SK-N-SH (cell line): ENCODE measurements around the gene SLX4IP. TPM values are rescaled to one million over a fixed set of nuclear protein-coding genes. Genes with fewer than 3 reads are reported as not detected.

Experiments used
- CTCF ChIA-PET: fragments of 300-600, 350-600 bp; formaldehyde crosslinking; extraction: SDS; loops from one replicate; lab custom pipeline; 2021; lab: Yijun Ruan, JAX
- POLR2A ChIA-PET: fragments of 350-600 bp; sonication (Branson Sonifier 250); formaldehyde crosslinking; extraction: SDS; loops from one replicate; lab custom pipeline; 2020; ENCODE audit warnings: antibody characterized with exemption, inconsistent platforms; lab: Yijun Ruan, JAX
- DNase-seq: peaks from one replicate; pipeline ENCODE4 v3.0.0; 2012
- H2AFZ ChIP-seq: fragments of 200-600 bp; sonication (generic); 2 replicates; pipeline ENCODE4 v1.8.1; 2016; ENCODE audit warnings: antibody characterized with exemption, mild to moderate bottlenecking, low read depth
- H3F3A ChIP-seq: fragments of 200-600 bp; sonication (generic); replicated peaks from 2 replicates; pipeline ENCODE3; 2016; ENCODE audit warnings: antibody characterized with exemption, mild to moderate bottlenecking; ENCODE audit not compliant: insufficient read depth
- H3K27ac ChIP-seq, 2 experiments: fragments of 200-500 bp in 1 of 2; fragments of 200-600 bp in 1 of 2; sonication (Bioruptor generic) in 1 of 2; sonication (generic), shearing (Covaris generic) in 1 of 2; 2 replicates each; pipeline versions ENCODE4 v1.5.1 to v1.6.1; 2014 to 2016; ENCODE audit warnings: low read depth in 2 of 2, inconsistent platforms in 1 of 2, low read length in 1 of 2, mild to moderate bottlenecking in 1 of 2, mixed read lengths in 1 of 2
- H3K27me3 ChIP-seq: fragments of 200-600 bp; sonication (generic), shearing (Covaris generic); 2 replicates; pipeline ENCODE4 v1.6.1; 2016; ENCODE audit warnings: mixed run types; ENCODE audit not compliant: insufficient read depth
- H3K36me3 ChIP-seq, 2 experiments: fragments of 200-500 bp in 1 of 2; fragments of 200-600 bp in 1 of 2; sonication (Bioruptor generic) in 1 of 2; sonication (generic) in 1 of 2; replicated peaks in 1 of 2; 2 replicates each; pipeline versions ENCODE3 to v1.5.1; 2014 to 2016; ENCODE audit warnings: low read length in 1 of 2, mild to moderate bottlenecking in 1 of 2; ENCODE audit not compliant: insufficient read depth in 2 of 2, control insufficient read depth in 1 of 2
- H3K4me1 ChIP-seq, 2 experiments: fragments of 200-500 bp in 1 of 2; fragments of 200-600 bp in 1 of 2; sonication (Bioruptor generic) in 1 of 2; sonication (generic), shearing (Covaris generic) in 1 of 2; 2 replicates each; pipeline versions ENCODE4 v1.5.1 to v1.6.1; 2014 to 2016; ENCODE audit warnings: low read depth in 1 of 2, low read length in 1 of 2, mixed run types in 1 of 2; ENCODE audit not compliant: insufficient read depth in 2 of 2, control insufficient read depth in 1 of 2
- H3K4me2 ChIP-seq: fragments of 200-600 bp; sonication (generic), shearing (Covaris generic); 2 replicates; pipeline ENCODE4 v1.6.1; 2017; ENCODE audit warnings: mixed run types
- H3K4me3 ChIP-seq, 2 experiments: fragments of 200-500 bp in 1 of 2; fragments of 200-600 bp in 1 of 2; sonication (Bioruptor generic) in 1 of 2; sonication (generic), shearing (Covaris generic) in 1 of 2; 2 replicates each; pipeline versions ENCODE4 v1.5.1 to v1.8.1; 2014 to 2016; ENCODE audit warnings: low read depth in 2 of 2, inconsistent platforms in 1 of 2, low read length in 1 of 2, mild to moderate bottlenecking in 1 of 2, mixed read lengths in 1 of 2, moderate library complexity in 1 of 2
- H3K79me2 ChIP-seq: fragments of 200-600 bp; sonication (generic); 2 replicates; pipeline ENCODE4 v1.8.1; 2017; ENCODE audit warnings: mild to moderate bottlenecking; ENCODE audit not compliant: insufficient read depth
- H3K9ac ChIP-seq: fragments of 200-600 bp; sonication (generic); 2 replicates; pipeline ENCODE4 v1.6.1; 2017; ENCODE audit warnings: mixed run types
- H3K9me2 ChIP-seq: fragments of 200-600 bp; sonication (generic); 2 replicates; pipeline ENCODE4 v1.6.1; 2017; ENCODE audit warnings: mixed run types
- H3K9me3 ChIP-seq: fragments of 200-600 bp; sonication (generic); 2 replicates; pipeline ENCODE4 v1.6.1; 2017; ENCODE audit warnings: mixed run types, mild to moderate bottlenecking, moderate library complexity
- H4K20me1 ChIP-seq: fragments of 200-600 bp; sonication (generic); 2 replicates; pipeline ENCODE4 v1.6.1; 2017; ENCODE audit warnings: mild to moderate bottlenecking, mixed run types; ENCODE audit not compliant: insufficient read depth
- ELF1 ChIP-seq: IDR thresholded peaks from 2 replicates; pipeline ENCODE4 v1.4.0; 2012
- EP300 ChIP-seq, 2 experiments: IDR thresholded peaks; 2 replicates each; pipeline versions ENCODE4 v1.4.0 to v1.6.1; 2012; ENCODE audit warnings: borderline replicate concordance in 1 of 2, low read depth in 1 of 2, low read length in 1 of 2
- EZH2phosphoT487 ChIP-seq: fragments of 200-600 bp; sonication (generic); IDR thresholded peaks from 2 replicates; pipeline ENCODE4 v1.6.1; 2017; ENCODE audit warnings: low read depth, mixed run types, mild to moderate bottlenecking, antibody characterized with exemption, moderate library complexity, borderline replicate concordance
- FOSL2 ChIP-seq: IDR thresholded peaks from 2 replicates; pipeline ENCODE4 v1.4.0; 2012; ENCODE audit warnings: low read depth, mild to moderate bottlenecking, moderate library complexity, borderline replicate concordance
- FOXJ3 ChIP-seq: sonication (generic); formaldehyde crosslinking; IDR thresholded peaks from 2 replicates; pipeline ENCODE4 v1.5.1; 2020; ENCODE audit warnings: mild to moderate bottlenecking, missing genetic modification reagents
- FOXM1 ChIP-seq: IDR thresholded peaks from 2 replicates; pipeline ENCODE4 v1.4.0; 2012; ENCODE audit warnings: low read depth, mild to moderate bottlenecking
- GATA2 ChIP-seq: sonication (generic); formaldehyde crosslinking; IDR thresholded peaks from 2 replicates; pipeline ENCODE4 v1.5.0; 2020; ENCODE audit warnings: mild to moderate bottlenecking, missing genetic modification reagents
- JUND ChIP-seq: IDR thresholded peaks from 2 replicates; pipeline ENCODE4 v1.4.0; 2012
- MXI1 ChIP-seq: IDR thresholded peaks from 2 replicates; pipeline ENCODE4 v1.6.1; 2012; ENCODE audit warnings: mild to moderate bottlenecking, low read depth, low read length, improper control_type of control experiment
- POLR2AphosphoS5 ChIP-seq: IDR thresholded peaks from 2 replicates; pipeline ENCODE4 v1.6.1; 2012; ENCODE audit warnings: low read depth, low read length
- RXRA ChIP-seq: IDR thresholded peaks from 2 replicates; pipeline ENCODE4 v1.4.0; 2012; ENCODE audit warnings: low read depth, mild to moderate bottlenecking, borderline replicate concordance
- YY1 ChIP-seq: IDR thresholded peaks from 2 replicates; pipeline ENCODE4 v1.4.0; 2012; ENCODE audit warnings: low read depth, mild to moderate bottlenecking
- WGBS: methylation state at CpG from one replicate; pipeline ENCODE4 v1.1.6; 2017; ENCODE audit warnings: low lambda C conversion rate; 5-methylcytosine and 5-hydroxymethylcytosine counted together
- polyA plus RNA-seq, 3 experiments: library from polyadenylated mRNA; depleted of rRNA; stranded (reverse); fragments of >200 nt; gene quantifications; 2 replicates each; pipeline ENCODE4 v1.2.3, GENCODE V29; 2012
- TF ChIP-seq, protein P1 (sequence below): IDR thresholded peaks from 2 replicates; pipeline ENCODE4 v1.4.0; 2012; ENCODE audit warnings: low read depth
- TF ChIP-seq, protein P2 (sequence below): fragments of 200-600 bp; sonication (generic); IDR thresholded peaks from 2 replicates; pipeline ENCODE4 v1.6.1; 2017; ENCODE audit warnings: antibody characterized with exemption, mild to moderate bottlenecking, moderate library complexity
- TF ChIP-seq, protein P3 (sequence below): IDR thresholded peaks from 2 replicates; pipeline ENCODE4; 2012
- TF ChIP-seq, protein P4 (sequence below): fragments of 150-350 bp; IDR thresholded peaks from 2 replicates; pipeline ENCODE4 v1.6.1; 2016; ENCODE audit warnings: mild to moderate bottlenecking, low read depth, low read length
- TF ChIP-seq, protein P5 (sequence below): IDR thresholded peaks from 2 replicates; pipeline ENCODE4 v1.4.0; 2012; ENCODE audit warnings: low read depth, borderline replicate concordance

SLX4IP gene
- polyA plus RNA-seq, 1 of the 3 experiments (the other 2 are of a cell fraction), result 1.3 TPM

DNA sequence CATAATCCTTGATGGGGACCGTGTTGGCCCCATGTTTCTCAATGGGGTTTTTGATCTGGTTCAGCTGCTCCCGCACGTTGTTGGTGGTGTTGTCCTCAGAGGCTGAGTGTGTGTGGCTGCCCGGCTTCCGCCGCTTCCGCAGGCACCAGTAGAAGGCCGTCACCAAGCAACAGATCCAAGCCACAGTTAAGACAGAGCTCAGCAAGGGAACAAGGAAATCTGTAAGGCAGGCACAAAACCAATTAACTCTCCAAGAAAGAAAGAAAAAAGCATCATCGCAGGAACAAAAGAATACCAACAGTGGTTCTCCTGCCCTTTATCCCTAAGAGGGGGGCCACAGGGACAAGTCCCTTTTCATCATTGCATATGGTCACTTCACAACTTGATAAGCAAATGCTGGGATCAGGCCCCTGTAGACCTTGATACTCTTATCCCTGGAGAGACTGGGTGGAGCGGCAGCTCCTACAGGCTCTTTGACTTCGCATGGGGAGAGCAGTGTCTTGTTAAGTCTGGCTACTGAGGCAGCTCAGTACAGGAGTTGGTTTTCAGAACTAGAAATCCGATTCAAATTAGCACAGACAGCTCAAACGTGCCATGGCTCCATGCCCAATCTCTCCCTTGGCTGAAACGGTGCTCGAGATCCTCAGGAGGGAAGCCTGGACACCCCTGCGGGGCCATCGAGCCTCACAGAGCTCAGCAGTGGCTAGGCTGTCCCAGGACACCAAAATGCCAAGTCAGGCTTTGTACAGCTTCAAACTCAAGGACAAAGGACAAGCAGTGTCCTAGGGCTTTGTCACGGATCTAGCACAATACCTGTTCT, 204.8 kb downstream of the SLX4IP start:
- H3F3A ChIP-seq, result peaks cover 43% of the 10 kb centered on the region
- no peak overlapping the region for H3K4me2 ChIP-seq
- no peak overlapping the region for H3K9ac ChIP-seq
- ChIA-PET CTCF (interaction anchor here (1.8 kb wide), 1 partner anchor 32 kb away, joined by 4 read pairs; no protein-coding TSS in a partner anchor), POLR2A (no interaction called here)
- no peaks in the 10 kb centered on the region for H3K9me3 ChIP-seq
- peaks cover 13% of the 10 kb centered on the region for H3K79me2 ChIP-seq
- H2AFZ ChIP-seq, result no peak overlapping the region
- DNase-seq, result no peak
- 91% methylated on average over 18 of the region's 18 CpGs for WGBS
- H3K27ac ChIP-seq, result no peak overlapping the region
- peaks cover 50 to 64% of the 10 kb centered on the region in 2 experiments for H3K36me3 ChIP-seq
- peaks cover 20 to 55% of the 10 kb centered on the region in 2 experiments for H3K4me1 ChIP-seq
- H3K9me2 ChIP-seq, result no peaks in the 10 kb centered on the region
- no peaks in the 10 kb centered on the region for H3K27me3 ChIP-seq
- H3K4me3 ChIP-seq, result no peak overlapping the region
- TF ChIP-seq RXRA, result no peak
- TF ChIP-seq FOXM1, result no peak
- TF ChIP-seq EP300 (IDR thresholded peaks at IDR 0.05; ENCODE audit: borderline replicate concordance in 1 of 2, low read depth in 1 of 2, low read length in 1 of 2), result no peak
- no peak for TF ChIP-seq POLR2AphosphoS5
- TF ChIP-seq, protein P1, sequence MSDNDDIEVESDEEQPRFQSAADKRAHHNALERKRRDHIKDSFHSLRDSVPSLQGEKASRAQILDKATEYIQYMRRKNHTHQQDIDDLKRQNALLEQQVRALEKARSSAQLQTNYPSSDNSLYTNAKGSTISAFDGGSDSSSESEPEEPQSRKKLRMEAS, result no peak
- H4K20me1 ChIP-seq, result no peaks in the 10 kb centered on the region; the same call in 1 of the 2 replicates

DNA sequence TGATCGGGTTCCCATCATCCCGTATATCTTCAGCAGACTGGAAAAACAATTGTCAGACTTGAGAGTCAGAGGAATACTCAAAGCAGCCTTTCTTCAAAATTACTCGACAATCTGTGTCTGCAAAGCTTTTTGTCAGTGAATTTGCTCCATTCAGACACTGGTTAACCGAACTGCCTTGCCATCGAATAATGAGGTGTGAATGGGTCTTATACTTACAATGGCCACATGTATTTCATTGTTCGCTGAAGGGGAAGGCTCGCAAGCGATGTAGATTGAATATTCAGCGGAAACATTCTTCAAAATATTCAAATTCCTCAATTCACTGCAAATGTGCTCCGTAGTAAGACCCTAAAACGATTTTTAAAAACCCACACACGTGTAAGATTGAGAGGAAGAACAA, 205.8 kb downstream of the SLX4IP start:
- Histone ChIP-seq H3K4me3 (no peak overlapping the region), H4K20me1 (no peaks in the 10 kb centered on the region; the same call in 1 of the 2 replicates), H3K27ac (no peak overlapping the region), H3K4me1 (peaks cover 16 to 56% of the 10 kb centered on the region in 2 experiments; a peak in 3 of 4 replicates), H3K9me3 (no peaks in the 10 kb centered on the region), H3K36me3 (peaks cover 52 to 73% of the 10 kb centered on the region in 2 experiments), H2AFZ (no peak overlapping the region), H3F3A (peaks cover 45% of the 10 kb centered on the region), H3K9ac (no peak overlapping the region), H3K4me2 (no peak overlapping the region), H3K79me2 (peaks cover 13% of the 10 kb centered on the region), H3K9me2 (no peaks in the 10 kb centered on the region), H3K27me3 (no peaks in the 10 kb centered on the region)
- 93% methylated on average over 12 of the region's 12 CpGs for WGBS
- TF ChIP-seq, protein P2, sequence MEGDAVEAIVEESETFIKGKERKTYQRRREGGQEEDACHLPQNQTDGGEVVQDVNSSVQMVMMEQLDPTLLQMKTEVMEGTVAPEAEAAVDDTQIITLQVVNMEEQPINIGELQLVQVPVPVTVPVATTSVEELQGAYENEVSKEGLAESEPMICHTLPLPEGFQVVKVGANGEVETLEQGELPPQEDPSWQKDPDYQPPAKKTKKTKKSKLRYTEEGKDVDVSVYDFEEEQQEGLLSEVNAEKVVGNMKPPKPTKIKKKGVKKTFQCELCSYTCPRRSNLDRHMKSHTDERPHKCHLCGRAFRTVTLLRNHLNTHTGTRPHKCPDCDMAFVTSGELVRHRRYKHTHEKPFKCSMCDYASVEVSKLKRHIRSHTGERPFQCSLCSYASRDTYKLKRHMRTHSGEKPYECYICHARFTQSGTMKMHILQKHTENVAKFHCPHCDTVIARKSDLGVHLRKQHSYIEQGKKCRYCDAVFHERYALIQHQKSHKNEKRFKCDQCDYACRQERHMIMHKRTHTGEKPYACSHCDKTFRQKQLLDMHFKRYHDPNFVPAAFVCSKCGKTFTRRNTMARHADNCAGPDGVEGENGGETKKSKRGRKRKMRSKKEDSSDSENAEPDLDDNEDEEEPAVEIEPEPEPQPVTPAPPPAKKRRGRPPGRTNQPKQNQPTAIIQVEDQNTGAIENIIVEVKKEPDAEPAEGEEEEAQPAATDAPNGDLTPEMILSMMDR, result no peak
- TF ChIP-seq, protein P3, sequence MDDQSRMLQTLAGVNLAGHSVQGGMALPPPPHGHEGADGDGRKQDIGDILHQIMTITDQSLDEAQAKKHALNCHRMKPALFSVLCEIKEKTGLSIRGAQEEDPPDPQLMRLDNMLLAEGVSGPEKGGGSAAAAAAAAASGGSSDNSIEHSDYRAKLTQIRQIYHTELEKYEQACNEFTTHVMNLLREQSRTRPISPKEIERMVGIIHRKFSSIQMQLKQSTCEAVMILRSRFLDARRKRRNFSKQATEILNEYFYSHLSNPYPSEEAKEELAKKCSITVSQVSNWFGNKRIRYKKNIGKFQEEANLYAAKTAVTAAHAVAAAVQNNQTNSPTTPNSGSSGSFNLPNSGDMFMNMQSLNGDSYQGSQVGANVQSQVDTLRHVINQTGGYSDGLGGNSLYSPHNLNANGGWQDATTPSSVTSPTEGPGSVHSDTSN, result no peak
- TF ChIP-seq, protein P4, sequence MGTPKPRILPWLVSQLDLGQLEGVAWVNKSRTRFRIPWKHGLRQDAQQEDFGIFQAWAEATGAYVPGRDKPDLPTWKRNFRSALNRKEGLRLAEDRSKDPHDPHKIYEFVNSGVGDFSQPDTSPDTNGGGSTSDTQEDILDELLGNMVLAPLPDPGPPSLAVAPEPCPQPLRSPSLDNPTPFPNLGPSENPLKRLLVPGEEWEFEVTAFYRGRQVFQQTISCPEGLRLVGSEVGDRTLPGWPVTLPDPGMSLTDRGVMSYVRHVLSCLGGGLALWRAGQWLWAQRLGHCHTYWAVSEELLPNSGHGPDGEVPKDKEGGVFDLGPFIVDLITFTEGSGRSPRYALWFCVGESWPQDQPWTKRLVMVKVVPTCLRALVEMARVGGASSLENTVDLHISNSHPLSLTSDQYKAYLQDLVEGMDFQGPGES, result no peak
- TF ChIP-seq ELF1, result no peak
- no peak for TF ChIP-seq FOSL2
- no peak for TF ChIP-seq JUND
- TF ChIP-seq, protein P5, sequence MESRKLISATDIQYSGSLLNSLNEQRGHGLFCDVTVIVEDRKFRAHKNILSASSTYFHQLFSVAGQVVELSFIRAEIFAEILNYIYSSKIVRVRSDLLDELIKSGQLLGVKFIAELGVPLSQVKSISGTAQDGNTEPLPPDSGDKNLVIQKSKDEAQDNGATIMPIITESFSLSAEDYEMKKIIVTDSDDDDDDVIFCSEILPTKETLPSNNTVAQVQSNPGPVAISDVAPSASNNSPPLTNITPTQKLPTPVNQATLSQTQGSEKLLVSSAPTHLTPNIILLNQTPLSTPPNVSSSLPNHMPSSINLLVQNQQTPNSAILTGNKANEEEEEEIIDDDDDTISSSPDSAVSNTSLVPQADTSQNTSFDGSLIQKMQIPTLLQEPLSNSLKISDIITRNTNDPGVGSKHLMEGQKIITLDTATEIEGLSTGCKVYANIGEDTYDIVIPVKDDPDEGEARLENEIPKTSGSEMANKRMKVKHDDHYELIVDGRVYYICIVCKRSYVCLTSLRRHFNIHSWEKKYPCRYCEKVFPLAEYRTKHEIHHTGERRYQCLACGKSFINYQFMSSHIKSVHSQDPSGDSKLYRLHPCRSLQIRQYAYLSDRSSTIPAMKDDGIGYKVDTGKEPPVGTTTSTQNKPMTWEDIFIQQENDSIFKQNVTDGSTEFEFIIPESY, result no peak
- no peak for TF ChIP-seq YY1
- no peak for TF ChIP-seq EZH2phosphoT487
- no peak for TF ChIP-seq FOXJ3 (CRISPR knock-in tag)
- TF ChIP-seq MXI1, result no peak
- TF ChIP-seq GATA2 (CRISPR knock-in tag), result no peak
- POLR2A ChIA-PET, result no interaction called here
- DNase-seq, result no peak
- CTCF ChIA-PET, result no interaction called here
